ENCODE results near the gene ARL6IP6.

DNA sequence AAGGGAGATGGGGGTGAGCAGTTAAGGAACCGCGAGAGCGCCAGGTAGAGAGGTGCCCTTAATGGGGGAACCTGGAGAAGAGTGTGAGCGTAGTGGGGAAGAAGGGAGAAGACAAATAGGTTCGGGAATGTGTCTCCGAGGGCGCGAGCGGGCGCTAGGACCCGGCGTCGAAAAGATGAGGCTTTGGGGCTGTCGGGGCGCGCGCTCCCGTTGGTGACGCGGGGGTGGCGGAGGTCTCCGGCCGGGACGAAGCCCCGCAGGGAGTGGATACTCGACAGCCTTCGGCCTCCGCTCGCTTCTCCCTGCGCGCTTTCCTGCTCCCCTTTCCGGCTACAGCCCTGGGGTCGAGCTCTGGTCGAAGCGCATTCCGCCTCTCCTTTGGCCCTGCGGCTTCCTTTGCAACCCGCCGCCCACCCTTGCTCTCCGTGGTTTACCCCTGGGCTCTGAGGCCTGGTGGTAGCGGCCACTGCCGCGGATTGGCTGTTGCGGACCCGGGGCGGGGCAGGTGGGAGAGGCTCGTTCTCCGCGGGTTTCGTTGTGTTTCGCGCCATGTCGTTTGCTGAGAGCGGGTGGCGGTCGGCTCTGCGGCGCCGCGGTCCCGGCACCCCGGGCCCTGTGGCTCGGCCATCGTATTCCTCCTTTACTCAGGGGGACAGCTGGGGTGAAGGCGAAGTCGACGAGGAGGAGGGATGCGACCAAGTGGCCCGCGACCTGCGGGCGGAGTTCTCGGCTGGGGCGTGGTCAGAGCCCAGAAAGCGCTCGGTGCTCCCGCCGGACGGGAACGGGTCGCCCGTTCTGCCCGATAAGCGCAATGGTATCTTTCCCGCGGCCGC lies at the start of gene ARL6IP6:
- TF ChIP-seq, protein P1, sequence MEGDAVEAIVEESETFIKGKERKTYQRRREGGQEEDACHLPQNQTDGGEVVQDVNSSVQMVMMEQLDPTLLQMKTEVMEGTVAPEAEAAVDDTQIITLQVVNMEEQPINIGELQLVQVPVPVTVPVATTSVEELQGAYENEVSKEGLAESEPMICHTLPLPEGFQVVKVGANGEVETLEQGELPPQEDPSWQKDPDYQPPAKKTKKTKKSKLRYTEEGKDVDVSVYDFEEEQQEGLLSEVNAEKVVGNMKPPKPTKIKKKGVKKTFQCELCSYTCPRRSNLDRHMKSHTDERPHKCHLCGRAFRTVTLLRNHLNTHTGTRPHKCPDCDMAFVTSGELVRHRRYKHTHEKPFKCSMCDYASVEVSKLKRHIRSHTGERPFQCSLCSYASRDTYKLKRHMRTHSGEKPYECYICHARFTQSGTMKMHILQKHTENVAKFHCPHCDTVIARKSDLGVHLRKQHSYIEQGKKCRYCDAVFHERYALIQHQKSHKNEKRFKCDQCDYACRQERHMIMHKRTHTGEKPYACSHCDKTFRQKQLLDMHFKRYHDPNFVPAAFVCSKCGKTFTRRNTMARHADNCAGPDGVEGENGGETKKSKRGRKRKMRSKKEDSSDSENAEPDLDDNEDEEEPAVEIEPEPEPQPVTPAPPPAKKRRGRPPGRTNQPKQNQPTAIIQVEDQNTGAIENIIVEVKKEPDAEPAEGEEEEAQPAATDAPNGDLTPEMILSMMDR (IDR thresholded peaks at IDR 0.05; ENCODE audit: insufficient read depth, low read depth, low read length), result no peak
- no peak for TF ChIP-seq EZH2 (IDR thresholded peaks at IDR 0.05; ENCODE audit: insufficient read depth, low read length)
